ENCODE results near the gene CHST11.

CHST11 gene

DNA sequence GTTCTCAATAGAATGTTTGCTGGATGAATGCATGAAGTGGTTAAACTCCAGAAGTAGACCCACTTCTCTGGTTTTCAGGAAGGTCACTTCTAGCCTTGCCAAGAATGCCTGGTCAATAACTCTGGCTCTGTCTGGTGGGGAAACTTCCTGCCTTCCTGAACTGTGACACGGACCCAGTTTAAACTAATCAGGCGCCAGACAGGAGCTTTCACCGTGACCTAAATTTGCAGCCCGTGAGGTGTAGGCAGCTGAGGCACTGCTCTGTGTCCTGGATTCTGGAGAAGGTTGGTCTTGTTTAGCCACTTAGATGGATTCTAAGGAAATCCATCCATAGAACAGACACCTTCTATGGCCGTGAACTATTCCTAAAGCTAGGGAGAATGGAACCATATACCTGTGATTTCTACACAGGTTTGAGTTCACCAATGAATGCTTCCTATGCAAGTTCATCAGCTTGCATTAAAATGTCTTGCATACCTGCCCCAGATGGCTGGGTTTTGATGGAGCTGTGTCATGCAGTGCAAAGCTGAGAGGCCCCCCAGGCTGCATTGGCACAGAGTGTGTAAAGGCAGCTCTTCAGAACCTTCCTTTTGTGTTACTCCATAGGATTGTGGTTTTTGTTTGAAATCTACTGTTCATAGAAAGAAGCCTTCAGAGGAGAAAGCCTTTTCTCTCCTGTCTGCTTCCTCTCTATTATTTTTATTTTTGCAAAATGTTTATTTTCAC lies 4.4 kb downstream of the CHST11 start:
- TF ChIP-seq, protein P1, sequence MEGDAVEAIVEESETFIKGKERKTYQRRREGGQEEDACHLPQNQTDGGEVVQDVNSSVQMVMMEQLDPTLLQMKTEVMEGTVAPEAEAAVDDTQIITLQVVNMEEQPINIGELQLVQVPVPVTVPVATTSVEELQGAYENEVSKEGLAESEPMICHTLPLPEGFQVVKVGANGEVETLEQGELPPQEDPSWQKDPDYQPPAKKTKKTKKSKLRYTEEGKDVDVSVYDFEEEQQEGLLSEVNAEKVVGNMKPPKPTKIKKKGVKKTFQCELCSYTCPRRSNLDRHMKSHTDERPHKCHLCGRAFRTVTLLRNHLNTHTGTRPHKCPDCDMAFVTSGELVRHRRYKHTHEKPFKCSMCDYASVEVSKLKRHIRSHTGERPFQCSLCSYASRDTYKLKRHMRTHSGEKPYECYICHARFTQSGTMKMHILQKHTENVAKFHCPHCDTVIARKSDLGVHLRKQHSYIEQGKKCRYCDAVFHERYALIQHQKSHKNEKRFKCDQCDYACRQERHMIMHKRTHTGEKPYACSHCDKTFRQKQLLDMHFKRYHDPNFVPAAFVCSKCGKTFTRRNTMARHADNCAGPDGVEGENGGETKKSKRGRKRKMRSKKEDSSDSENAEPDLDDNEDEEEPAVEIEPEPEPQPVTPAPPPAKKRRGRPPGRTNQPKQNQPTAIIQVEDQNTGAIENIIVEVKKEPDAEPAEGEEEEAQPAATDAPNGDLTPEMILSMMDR (IDR thresholded peaks at IDR 0.05; ENCODE audit: control insufficient read depth, insufficient read depth, low read depth, low read length, missing control alignments) = no peak
- DNase-seq (ENCODE audit: low read depth) = no peak
- H3K4me3 ChIP-seq (ENCODE audit: control insufficient read depth, low read depth, low read length) = no peak overlapping the region

DNA sequence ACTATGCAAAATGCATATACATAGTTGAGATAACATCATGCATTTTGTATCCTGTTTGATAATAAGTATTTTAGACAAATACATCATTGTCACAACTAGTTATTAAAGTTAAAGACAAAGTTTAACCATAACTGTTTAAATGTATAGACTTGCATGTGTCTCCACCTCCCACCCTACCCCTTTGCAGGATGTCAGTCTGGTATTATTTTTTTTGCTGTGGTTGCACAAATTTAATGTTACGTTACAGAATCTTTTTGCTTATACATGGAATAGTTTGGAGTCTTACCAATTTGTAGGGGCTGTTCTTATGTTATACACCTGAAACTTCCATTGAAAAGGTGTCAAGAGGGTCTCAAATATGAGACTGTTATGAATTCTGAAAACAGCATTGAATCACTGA lies 5.6 kb downstream of the CHST11 start:
- no peak for DNase-seq (ENCODE audit: low read depth)
- TF ChIP-seq, protein P1 (IDR thresholded peaks at IDR 0.05; ENCODE audit: control insufficient read depth, insufficient read depth, low read depth, low read length, missing control alignments) = no peak
- H3K4me3 ChIP-seq (ENCODE audit: control insufficient read depth, low read depth, low read length) = no peak overlapping the region

DNA sequence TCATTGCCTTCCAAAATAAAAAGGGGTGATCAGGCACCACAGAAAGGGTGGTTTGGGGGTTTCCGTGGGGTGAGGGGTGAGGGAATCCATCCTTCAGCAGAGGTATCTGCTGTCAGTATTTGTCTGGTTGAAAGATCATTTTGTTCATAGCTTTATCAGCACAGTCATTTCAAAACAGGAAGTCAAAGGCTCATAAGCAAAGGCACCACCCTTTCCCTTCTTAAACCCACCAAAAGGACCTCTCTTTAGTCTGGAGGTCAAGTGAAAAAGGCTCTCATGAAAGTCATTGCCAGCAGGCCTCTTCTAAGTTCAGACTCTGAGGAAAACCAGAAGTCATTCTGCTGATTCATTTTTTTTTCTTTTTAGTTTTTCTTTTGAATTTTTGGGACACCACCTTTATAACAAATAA lies 6.2 kb downstream of the CHST11 start:
- H3K4me3 ChIP-seq (ENCODE audit: control insufficient read depth, low read depth, low read length) = no peak overlapping the region
- DNase-seq (ENCODE audit: low read depth) = no peak

DNA sequence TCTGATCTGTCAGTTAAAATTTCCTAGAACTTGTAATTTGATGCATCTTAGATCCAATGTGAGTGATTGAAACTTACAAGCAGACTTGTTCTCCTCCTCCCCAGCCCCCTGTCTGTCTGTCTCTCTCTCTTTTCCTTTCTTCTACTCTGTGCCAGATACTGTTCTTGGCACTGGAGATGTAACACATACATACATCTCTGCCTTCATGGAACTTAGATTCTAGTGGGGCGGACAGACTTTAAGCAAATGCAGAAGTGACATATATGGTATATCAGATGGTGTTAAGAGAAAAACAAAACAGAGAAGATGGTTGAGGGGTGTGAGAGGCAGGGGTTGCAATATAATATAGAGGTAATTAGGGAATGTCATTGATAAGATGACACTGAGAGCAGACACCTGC lies 6.6 kb downstream of the CHST11 start:
- TF ChIP-seq, protein P1 (IDR thresholded peaks at IDR 0.05; ENCODE audit: control insufficient read depth, insufficient read depth, low read depth, low read length, missing control alignments) = no peak
- no peak for DNase-seq (ENCODE audit: low read depth)
- H3K4me3 ChIP-seq (ENCODE audit: control insufficient read depth, low read depth, low read length) = no peak overlapping the region

More for the DNA sequence above, 6.2 kb downstream of the CHST11 start:
- TF ChIP-seq, protein P1 (IDR thresholded peaks at IDR 0.05; ENCODE audit: control insufficient read depth, insufficient read depth, low read depth, low read length, missing control alignments) = no peak

DNA sequence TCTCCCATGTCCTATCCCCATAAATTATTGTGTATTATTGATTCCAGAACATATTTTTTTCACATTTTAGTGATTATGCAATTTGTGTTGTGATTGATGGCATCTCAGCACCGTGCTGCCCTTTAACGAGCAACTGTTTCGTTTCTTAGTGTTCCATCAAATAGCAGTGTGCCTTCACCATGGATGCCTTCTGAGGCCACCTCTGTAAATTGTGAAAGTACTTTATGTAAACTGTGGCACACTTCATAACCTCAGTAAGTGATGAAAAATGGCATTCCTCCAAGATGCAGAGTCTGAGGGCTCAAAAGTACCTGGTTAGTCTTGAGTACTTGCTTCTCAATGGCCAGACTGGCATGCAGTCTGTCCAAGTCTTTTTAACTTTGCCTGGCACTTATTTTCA lies 8.2 kb downstream of the CHST11 start:
- TF ChIP-seq, protein P1 (IDR thresholded peaks at IDR 0.05; ENCODE audit: control insufficient read depth, insufficient read depth, low read depth, low read length, missing control alignments) = no peak
- no peak overlapping the region for H3K4me3 ChIP-seq (ENCODE audit: control insufficient read depth, low read depth, low read length)
- no peak for DNase-seq (ENCODE audit: low read depth)

DNA sequence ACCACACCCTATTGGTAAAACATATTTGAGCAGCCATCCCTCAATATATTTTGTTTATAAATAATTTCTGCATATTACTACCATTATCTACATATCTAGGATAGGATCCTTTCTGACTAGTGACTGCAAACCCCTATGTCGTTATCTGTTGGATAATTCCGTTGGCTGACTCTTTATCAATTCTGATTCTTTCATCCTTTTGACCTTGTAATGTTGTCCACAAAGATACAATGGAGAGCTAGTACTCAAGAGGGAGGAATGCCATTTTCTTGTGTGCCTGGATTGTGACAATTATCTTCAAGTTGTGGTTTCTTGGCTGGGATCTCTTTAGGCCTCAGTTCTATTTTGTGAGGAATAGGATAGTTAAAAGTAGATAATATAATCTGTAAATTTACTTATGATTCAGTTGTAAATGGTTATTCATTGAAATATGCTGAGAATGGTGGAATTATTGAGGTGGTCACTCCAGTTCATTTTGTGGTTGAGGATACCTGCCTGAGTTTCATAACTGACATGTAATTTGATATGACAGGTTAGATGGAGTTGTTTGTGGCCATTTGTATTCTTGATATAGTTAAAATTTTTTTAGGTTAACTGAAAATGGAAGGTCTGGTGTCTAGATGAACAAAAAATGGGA lies 10.1 kb downstream of the CHST11 start:
- TF ChIP-seq, protein P1 (IDR thresholded peaks at IDR 0.05; ENCODE audit: control insufficient read depth, insufficient read depth, low read depth, low read length, missing control alignments) = no peak
- DNase-seq (ENCODE audit: low read depth) = no peak
- H3K4me3 ChIP-seq (ENCODE audit: control insufficient read depth, low read depth, low read length) = no peak overlapping the region
